HG03135 (cell line): ENCODE data around the gene GATAD2B.
A peak's percentile ranks its signal among the peaks of the same experiment; 100 is the strongest.
"Not testable (repeated sequence)": the region's sequence is repeated elsewhere in the genome, so short reads cannot be mapped to it uniquely, and the experiment has no call there.

Experiments used
- ATAC-seq: cut with Tn5 transposase; IDR thresholded peaks from one replicate; pipeline ENCODE4 v1.9.1; 2021; ENCODE audit warnings: mild to moderate bottlenecking, moderate library complexity; ENCODE audit not compliant: unreplicated experiment

The GATAD2B gene

GRCh38 chr1:153932156-153933131 is 9.7 kb upstream of the GATAD2B start:
- no peak for ATAC-seq

DNA sequence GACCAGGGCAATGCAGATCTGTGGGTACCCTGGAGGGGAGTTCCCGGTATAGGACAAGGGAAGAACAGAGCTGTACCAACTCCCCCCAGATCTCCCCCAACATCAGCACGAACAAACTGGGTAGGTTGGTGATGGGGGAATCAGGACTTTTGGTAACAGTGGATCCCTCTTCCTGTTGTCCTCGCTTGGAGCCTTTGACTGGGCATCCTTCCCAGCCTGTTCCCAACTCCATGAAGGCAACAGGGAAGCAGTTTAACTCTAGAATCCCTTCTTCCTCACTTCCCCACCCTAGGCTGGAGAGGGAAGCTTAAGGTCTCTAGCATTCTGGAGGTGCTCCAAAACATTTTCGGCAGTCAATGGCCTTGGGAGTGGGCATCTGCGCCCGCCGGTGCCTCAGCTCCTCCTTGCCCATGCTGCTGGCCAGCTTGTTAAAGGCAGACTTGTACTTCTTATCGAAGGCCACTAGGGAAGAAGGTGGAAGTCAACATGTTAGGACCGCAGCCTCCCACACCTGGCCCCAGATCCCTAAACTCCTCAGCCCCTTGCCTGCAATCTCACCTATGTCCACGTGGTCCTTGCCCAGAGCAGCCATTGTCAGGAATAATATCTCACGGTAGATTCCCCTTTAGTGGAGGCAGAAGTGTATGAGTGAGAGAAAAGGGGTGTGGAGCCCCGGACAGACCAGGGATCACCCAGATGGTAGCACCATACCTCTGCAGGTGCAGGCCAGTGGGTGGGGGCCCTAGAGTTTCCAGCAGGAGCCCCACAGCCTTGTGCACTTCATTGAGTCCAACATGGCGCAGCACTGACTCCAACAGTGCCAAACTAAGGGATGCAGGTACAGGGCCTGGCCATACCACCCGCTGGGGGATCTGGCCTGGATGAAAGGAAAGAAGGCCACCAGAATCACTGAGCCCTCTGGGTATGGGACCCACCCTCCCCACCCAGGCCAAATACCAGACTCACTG is 7.5 kb upstream of the GATAD2B start:
- ATAC-seq = no peak

DNA sequence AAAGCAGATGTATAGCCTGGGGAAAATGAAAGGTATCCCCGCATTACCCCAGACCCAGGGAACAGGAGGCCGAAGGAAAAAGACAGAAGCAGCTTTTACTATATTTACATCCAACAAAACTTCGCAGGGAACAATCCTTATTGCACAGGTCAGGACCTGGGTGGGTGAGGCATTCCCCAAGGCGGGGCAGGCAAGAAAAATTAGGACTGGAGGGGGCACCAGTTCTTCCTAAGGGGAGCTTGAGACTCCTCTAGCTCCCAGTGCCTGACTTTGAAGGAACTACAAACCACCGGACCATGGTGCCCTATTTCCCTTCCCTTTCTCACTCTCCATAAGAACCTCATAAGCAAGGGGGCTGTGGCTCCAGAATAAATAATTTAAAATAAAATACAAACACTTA is 6.7 kb upstream of the GATAD2B start:
- ATAC-seq = no peak

- ATAC-seq = no peak
These were observed 6.1 kb upstream of the GATAD2B start for GRCh38 chr1:153928791-153929341.

DNA sequence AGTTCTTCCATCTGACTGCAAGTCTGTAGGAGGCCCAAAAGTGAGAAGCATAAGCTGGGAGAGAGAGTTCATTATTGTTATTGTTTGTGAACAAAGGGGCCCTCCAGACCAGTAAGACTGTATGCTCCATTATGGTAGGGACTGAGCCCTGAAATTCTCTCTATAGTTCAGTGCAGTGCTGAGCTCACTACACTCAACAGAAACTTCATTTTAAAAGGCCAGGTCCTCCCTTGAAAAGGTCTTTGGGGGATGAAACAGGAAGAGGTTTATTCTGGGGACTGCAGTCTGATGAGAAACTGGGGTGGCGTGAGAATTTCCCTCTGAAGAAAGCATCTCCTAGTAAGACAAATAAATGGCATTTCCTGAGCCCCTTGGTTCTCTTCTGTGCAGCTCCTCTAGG is 5.5 kb upstream of the GATAD2B start:
- ATAC-seq = no peak

- no peak for ATAC-seq
These were observed 3.6 kb upstream of the GATAD2B start for GRCh38 chr1:153926405-153926804.

GRCh38 chr1:153922076-153922971 is 448 bp downstream of the GATAD2B start:
- ATAC-seq = peak; percentile 26

DNA sequence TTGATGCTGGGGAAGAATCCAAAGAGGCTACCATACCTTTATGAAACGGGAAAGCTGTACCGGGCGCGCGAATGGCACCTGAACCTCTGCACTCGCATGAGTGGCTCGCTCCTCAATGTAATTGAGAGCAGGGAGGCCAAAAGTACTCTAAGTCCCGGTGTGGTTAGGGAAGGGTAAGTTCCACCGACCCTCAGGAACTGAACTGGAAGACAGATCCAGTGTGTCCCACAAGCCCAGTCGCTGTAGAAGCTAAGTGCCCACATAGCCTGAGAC is 1.0 kb downstream of the GATAD2B start:
- ATAC-seq = no peak

- ATAC-seq = no peak
These were observed 1.5 kb downstream of the GATAD2B start for GRCh38 chr1:153921080-153921802.

- no peak for ATAC-seq
These were observed 2.6 kb downstream of the GATAD2B start for GRCh38 chr1:153919876-153920852.

DNA sequence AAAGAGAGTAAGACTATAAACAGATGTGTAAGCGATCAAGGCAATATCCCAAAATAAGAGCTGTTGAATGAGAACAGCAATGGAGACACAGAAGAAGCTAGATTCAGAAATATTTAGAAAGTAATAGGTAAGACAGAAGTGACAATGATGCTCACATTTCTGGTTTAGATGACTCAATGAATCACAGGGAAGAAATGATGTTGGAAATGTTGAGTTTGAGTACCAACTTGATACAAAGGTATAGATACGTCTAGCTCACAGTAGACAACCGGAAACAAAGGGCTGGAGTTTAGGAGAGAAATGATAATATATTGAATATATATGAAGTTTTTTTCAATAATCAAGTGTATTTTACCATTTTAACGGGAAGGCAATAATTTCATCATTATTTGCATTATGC is 6.5 kb downstream of the GATAD2B start:
- ATAC-seq = no peak

DNA sequence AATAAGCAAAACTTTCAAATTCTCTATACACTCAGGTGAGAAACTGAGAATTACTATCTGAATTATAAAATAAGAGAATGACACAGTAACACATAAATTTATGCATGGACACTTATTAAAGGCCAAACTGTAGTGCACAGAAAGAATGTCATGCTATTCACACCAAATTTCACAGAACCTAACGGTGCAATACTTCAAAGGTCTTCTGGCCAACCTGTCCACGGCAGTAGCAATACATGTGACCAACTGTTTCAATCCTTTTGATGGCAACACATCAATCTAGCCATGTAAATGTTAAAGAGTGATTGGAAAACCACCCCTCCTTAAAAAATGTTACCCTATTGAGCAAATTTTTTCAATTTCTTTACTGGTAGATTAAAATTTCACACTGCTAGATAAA is 10.4 kb downstream of the GATAD2B start:
- ATAC-seq = no peak

DNA sequence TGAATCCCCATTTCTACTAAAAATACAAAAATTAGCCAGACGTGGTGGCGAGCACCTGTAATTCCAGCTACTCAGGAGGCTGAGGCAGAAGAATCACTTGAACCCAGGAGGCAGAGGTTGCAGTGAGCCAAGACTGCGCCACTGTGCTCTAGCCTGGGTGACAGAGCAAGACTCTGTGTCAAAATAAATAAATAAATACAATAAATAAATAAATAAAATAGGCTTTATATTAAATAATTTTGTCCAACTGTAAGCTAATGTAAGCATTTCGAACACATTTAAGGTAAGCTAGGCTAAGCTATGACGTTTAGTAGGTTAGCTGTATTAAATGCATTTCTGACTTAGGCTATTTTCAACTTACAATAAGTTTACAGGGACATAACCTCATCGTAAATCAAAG is 12.2 kb downstream of the GATAD2B start:
- not testable (repeated sequence) for ATAC-seq

- ATAC-seq = no peak
These were observed 14.7 kb downstream of the GATAD2B start for GRCh38 chr1:153908071-153908470.

DNA sequence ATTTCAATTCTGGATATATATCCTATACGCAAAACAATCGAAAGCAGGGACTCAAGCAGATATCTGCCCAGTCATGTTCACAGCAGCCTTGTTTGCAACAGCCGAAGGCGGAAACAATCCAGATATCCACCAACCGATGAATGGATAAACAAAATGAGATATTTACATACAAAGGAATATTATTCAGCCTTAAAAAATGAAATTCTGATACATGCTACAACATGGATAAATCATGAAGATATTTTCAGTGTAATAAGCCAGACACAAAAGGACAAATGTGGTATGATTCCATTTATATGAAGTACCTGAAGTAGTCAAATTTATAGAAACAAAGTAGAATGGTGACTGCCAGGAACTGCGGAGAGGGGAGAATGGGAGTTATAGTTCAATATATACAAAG is 15.6 kb downstream of the GATAD2B start:
- ATAC-seq = no peak

DNA sequence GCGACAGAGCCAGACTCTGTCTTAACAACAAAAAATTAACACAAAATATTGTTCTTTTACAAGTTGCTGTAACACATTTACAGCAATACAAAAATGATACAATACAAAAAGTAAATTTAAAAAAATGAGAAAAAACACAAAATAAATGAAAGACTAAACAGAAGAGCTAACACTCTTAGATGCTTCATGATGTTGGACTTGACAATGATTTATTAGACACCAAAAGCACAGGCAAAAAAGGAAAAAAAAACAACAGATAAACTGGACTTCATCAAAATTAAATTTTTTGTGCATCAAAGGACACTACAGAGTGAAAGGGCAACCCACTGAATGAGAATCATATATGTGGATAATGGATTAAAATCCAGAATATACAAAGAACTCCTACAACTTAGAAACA is 16.4 kb downstream of the GATAD2B start:
- ATAC-seq = no peak

DNA sequence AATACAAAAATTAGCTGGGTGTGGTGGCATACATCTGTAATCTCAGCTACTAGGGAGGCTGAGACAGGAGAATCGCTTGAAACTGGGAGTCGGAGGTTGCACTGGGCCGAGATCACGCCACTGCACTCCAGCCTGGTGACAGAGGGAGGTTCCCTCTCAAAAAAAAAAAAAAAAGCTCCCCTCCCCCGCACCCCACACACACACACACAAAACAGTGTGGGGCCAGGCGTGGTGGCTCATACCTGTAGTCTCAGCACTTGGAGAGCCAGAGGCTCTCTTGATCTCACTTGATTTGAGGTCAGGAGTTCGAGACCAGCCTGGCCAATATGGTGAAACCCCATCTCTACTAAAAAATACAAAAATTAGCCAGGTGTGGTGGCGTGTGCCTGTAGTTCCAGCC is 16.9 kb downstream of the GATAD2B start:
- ATAC-seq = not testable (repeated sequence)

- ATAC-seq = no peak
These were observed 18.8 kb downstream of the GATAD2B start for GRCh38 chr1:153903841-153904455.
